IPS-18c (cell line): ENCODE measurements around the gene LTBR.
A peak's percentile ranks its signal among the peaks of the same experiment; 100 is the strongest.
"Not testable (repeated sequence)": the region's sequence is repeated elsewhere in the genome, so short reads cannot be mapped to it uniquely, and the experiment has no call there.

Experiments
- H3K4me3 ChIP-seq: 2 replicates; pipeline ENCODE4 v1.7.0; 2013; ENCODE audit warnings: low read depth, mild to moderate bottlenecking, low read length, moderate library complexity; ENCODE audit not compliant: insufficient read depth
- H3K9me3 ChIP-seq: one replicate; pipeline ENCODE4 v1.6.1; 2013; ENCODE audit warnings: mild to moderate bottlenecking, low read length, moderate library complexity; ENCODE audit not compliant: control insufficient read depth, insufficient read depth

Gene LTBR

GRCh38 chr12:6383572-6384498 is at the start of gene LTBR:
Gene LTBR, plus strand, starts transcription at chr12:6384162. Its CDS starts 197 bp downstream, at chr12:6384359.
- H3K4me3 ChIP-seq: no peak within 1 kb of the TSS

GRCh38 chr12:6334359-6334758 is 49.6 kb upstream of the LTBR start:
- no peaks in the 10 kb centered on the region for H3K9me3 ChIP-seq
- H3K4me3 ChIP-seq: no peak overlapping the region

More at GRCh38 chr12:6383572-6384498, at the start of gene LTBR:
- H3K9me3 ChIP-seq: no peaks in the 10 kb centered on the region

GRCh38 chr12:6334940-6335450 is 49.0 kb upstream of the LTBR start:
- no peaks in the 10 kb centered on the region for H3K9me3 ChIP-seq
- peak overlapping the region; percentile 15; the same call in 1 of the 2 replicates for H3K4me3 ChIP-seq

GRCh38 chr12:6335451-6336078 is 48.4 kb upstream of the LTBR start:
- peak overlapping the region; percentile 41 for H3K4me3 ChIP-seq
- H3K9me3 ChIP-seq: no peaks in the 10 kb centered on the region

GRCh38 chr12:6336079-6336888 is 47.7 kb upstream of the LTBR start:
- Histone ChIP-seq H3K9me3 (no peaks in the 10 kb centered on the region), H3K4me3 (peak overlapping the region; percentile 41)

- H3K9me3 ChIP-seq: no peaks in the 10 kb centered on the region
- peak overlapping the region; percentile 16 for H3K4me3 ChIP-seq
Observed at GRCh38 chr12:6336889-6337853, 46.8 kb upstream of the LTBR start.

- no peaks in the 10 kb centered on the region for H3K9me3 ChIP-seq
- no peak overlapping the region; the same call in 1 of the 2 replicates for H3K4me3 ChIP-seq
Observed at GRCh38 chr12:6337958-6338433, 46.0 kb upstream of the LTBR start.

GRCh38 chr12:6338536-6338935 is 45.4 kb upstream of the LTBR start:
- not testable (repeated sequence) for H3K4me3 ChIP-seq

GRCh38 chr12:6338955-6339354 is 45.0 kb upstream of the LTBR start:
- no peak overlapping the region for H3K4me3 ChIP-seq
- no peaks in the 10 kb centered on the region for H3K9me3 ChIP-seq

More at GRCh38 chr12:6338536-6338935, 45.4 kb upstream of the LTBR start:
- not testable (repeated sequence) for H3K9me3 ChIP-seq

GRCh38 chr12:6340032-6340638 is 43.8 kb upstream of the LTBR start:
- H3K9me3 ChIP-seq: no peaks in the 10 kb centered on the region
- H3K4me3 ChIP-seq: peak overlapping the region; percentile 92

- H3K4me3 ChIP-seq: peak overlapping the region; percentile 92
- H3K9me3 ChIP-seq: no peaks in the 10 kb centered on the region
Observed at GRCh38 chr12:6340745-6341416, 43.1 kb upstream of the LTBR start.

GRCh38 chr12:6341417-6342139 is 42.4 kb upstream of the LTBR start, which contains the start of gene TNFRSF1A:
Gene TNFRSF1A, minus strand, starts transcription at chr12:6342076. Its CDS starts 262 bp downstream, at chr12:6341814.
- Histone ChIP-seq H3K9me3 (no peaks in the 10 kb centered on the region), H3K4me3 (peak within 1 kb of the TSS; percentile 92)

- peak overlapping the region; percentile 92; the same call in 1 of the 2 replicates for H3K4me3 ChIP-seq
- H3K9me3 ChIP-seq: no peaks in the 10 kb centered on the region
Observed at GRCh38 chr12:6342140-6342889, 41.6 kb upstream of the LTBR start.

GRCh38 chr12:6343518-6343917 is 40.4 kb upstream of the LTBR start:
- H3K4me3 ChIP-seq: no peak overlapping the region
- H3K9me3 ChIP-seq: no peaks in the 10 kb centered on the region
